NB4 (cell line): ENCODE results near the gene TTLL7.

Experiments
- CTCF ChIP-seq: IDR thresholded peaks from one replicate; pipeline ENCODE4 v1.5.1; 2012; ENCODE audit warnings: low read depth, low read length
- MAX ChIP-seq: IDR thresholded peaks from 2 replicates; pipeline ENCODE4 v1.6.1; 2011; ENCODE audit warnings: low read depth, low read length
- MYC ChIP-seq: IDR thresholded peaks from 2 replicates; pipeline ENCODE4 v1.6.1; 2011; ENCODE audit warnings: low read depth, low read length
- POLR2A ChIP-seq: IDR thresholded peaks from 2 replicates; pipeline ENCODE4 v1.6.1; 2011; ENCODE audit warnings: mild to moderate bottlenecking; ENCODE audit not compliant: insufficient read length; ENCODE audit errors: extremely low read depth

GRCh38 chr1:83976920-83977319, 22.0 kb downstream of the TTLL7 start:
- TF ChIP-seq CTCF = no peak
- no peak for TF ChIP-seq MYC
- no peak for TF ChIP-seq POLR2A
- TF ChIP-seq MAX = no peak
